Fibroblast of skin of right biceps (primary cell): Measurements from ENCODE around the gene KRT35.

ENCODE experiments used
- DNase-seq: peaks from one replicate; pipeline ENCODE4 v3.0.0-alpha.2; 2013

Gene KRT35

DNA sequence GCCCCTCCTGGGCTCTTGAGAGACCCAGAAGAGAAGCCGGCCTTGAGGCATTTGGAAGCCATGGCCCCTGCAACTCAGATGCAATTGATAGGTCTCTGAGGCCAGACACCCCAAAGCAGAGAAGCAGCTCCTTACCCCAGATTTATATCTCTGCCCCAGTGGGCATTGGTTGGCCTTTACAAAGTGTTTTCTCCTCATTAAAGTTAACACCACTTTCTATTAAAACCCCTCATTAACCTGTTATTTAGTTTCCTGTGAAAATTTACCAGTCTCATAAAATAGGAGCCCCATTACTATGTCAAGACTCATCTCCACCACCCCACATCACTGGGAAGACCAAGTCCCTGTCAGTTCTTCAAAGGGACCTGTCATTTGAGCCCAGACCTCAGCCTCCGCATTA, at the start of gene KRT35:
Gene KRT35, minus strand, starts transcription at position 116 of the 400 bp plus-strand sequence. Its CDS starts 54 bp downstream, at position 62.
- DNase-seq = no peak

DNA sequence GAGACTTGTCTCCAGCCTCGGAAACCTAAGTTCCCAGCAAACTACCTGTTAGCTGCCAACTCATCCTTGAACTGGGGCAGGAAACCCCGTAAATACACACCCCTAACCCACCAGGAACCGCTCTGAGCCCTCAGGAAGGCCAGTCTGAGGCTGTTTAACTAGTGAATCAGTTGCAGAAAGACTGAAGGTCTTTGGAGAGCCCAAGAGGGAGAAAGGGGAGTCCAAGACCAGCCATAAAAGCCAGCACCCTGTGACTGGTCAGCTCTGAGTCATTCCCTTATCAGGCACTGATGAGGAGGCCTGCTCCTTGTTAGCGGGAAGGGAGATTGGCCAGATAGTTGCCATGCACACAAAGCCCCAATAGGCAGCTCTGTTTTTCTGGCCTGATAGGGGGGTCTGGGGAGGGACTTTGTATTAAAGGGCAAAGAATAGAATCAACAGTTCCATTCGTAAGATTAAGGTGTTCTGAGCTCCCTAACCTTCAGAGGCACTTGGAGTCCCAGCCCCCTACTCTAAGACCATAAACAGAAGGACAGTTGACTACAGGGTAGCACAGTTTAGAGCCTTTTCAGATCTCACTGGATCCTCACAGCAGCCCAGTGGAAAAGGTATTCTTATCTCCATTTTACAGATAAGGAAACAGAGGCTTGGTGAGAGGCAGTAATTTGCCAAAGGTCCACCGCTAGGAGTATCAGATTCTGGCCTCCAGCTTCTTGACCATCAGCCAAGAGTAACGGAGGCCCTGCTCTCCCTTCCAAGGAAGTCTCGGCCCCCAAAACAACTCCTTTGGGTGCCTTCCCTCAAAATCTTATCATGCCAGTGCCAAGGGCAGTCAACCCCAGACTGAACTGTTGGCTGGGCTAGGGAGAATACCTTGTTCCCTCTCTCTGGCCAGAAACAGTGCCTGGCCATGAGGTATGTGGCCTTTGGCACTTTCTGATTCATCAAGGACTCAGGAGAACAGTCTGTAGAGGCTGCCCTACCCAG, 49.4 kb upstream of the KRT35 start:
- peak; percentile 77 for DNase-seq

DNA sequence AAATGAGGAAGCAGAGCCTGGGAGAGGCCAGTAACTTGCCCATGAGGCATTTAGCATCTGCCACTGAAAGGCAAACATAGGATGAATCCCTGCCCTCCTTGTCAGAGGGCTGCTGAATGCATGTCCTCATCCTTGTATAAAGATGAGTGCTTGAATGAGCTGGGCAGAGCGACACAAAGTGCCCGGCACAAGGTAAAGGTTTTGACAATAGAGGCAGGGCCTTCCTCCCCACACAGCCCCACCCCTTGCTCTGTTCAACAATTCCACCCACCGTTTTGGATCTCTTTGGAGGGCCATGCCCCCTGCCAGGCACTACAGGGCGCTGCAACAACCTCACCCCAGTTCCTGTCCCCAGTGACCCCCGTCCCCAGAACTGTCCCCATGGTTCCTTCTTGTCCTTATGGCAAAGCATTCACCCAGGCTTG, 48.6 kb upstream of the KRT35 start:
- no peak for DNase-seq

DNA sequence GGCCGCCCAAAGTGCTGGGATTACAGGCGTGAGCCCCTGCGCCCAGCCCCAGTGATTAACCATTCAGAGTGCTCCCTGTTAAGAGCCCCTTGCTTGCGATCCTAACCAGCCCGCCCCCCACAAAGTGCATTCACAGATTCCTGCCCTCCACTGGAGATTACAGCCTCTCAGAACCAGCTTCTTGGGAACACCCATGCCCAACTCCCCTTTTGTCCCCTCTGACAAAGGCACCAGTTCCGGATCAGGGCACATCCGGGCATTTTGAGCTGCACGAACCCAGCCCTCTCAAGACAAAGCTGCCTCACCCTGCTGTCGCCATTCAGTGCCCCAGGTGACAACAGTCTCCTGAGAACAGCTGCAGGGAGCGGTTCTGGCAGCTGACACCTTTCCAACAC, 48.0 kb upstream of the KRT35 start:
- DNase-seq = no peak

DNA sequence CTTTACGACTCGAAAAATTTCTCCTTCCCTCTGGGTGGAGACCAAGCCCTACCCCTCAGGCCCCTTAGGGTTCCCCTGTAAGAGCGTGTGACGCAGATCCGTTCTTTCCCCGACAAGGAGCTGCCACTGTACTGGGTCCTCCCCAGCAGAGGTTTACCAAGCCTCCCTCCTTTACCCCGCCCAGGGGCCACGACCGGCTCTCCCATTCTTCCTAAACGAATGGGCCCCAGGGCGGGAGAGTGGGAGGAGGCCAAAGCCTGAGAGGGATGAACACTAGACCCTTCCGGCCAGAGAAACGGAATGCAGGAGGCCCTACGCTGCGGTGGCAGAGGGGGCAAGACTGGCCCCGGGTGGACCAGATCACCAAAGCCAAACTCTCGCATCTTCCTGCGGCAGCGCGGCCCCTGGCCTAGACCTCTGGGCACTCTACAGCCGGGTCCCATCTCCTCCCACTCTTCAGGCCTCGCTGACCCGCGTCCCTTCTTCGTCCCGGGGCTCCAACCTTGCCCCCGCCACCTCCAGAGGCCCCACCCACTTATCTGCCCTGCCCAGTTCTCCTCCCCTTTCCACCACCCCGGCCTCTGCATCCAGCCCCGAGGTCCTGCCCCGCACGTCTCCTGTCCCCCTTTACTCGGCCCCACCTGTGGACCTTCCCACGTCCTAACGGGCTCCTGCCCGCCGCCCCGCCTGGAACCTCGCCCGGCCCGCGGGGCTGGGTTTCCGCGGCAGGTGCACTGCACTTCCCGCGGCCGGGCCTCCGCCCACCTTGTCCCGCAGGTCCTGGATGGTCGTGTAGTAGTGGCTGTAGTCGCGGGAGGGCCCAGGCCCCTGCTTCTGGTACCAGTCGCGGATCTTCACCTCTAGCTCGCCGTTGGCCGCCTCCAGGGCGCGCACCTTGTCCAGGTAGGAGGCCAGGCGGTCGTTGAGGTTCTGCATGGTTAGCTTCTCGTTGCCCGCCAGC, 46.4 kb upstream of the KRT35 start:
- DNase-seq = no peak

DNA sequence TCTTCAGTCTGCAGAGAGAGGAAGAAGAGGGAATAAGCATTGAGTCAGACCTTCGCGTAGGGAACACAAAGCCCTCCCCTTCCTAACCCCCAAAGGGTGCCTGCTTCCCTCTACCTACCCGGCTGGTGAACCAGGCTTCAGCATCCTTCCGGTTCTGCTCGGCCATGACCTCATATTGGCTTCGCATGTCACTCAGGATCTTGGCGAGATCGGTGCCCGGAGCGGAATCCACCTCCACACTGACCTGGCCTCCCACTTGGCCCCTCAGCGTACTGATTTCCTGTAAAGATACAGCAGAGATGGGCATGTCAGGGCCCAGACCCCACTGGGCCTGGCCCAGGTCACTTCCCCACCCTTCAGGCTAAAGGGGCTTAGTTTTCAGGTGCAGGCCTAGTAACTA, 43.3 kb upstream of the KRT35 start:
- no peak for DNase-seq

DNA sequence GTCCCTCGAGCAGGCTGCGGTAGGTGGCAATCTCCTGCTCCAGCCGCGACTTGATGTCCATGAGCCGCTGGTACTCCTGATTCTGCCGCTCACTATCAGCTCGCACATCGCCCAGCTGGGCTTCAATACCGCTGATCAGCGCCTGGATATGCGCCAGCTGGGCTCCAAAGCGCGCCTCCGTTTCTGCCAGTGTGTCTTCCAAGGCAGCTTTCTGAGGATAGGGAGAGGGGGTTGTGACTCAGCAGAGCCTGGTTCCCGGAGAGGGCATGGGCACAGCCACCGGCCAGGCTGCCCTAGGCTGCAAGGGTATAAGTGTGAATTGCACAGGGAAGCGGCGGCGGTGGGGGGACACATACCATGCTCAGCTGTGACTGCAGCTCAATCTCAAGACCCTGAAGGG, 42.8 kb upstream of the KRT35 start:
- no peak for DNase-seq

DNA sequence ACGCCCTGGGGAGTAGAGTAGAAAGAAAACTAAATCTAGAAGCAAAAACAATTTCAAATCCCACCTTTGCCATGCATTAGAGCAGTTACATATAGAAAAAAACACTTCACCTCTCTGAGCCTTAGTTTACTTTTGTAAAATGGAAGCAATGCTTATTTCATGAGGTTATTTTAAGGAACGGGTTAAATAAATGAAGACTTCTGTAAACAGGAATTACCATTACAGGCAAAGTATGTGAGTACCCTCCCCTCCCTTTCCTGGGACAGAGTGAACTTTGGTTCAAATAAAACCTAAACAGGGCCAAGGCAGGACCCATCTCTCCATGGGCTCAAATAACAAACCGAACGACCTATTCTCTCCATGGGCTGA, 42.3 kb upstream of the KRT35 start:
- no peak for DNase-seq

DNA sequence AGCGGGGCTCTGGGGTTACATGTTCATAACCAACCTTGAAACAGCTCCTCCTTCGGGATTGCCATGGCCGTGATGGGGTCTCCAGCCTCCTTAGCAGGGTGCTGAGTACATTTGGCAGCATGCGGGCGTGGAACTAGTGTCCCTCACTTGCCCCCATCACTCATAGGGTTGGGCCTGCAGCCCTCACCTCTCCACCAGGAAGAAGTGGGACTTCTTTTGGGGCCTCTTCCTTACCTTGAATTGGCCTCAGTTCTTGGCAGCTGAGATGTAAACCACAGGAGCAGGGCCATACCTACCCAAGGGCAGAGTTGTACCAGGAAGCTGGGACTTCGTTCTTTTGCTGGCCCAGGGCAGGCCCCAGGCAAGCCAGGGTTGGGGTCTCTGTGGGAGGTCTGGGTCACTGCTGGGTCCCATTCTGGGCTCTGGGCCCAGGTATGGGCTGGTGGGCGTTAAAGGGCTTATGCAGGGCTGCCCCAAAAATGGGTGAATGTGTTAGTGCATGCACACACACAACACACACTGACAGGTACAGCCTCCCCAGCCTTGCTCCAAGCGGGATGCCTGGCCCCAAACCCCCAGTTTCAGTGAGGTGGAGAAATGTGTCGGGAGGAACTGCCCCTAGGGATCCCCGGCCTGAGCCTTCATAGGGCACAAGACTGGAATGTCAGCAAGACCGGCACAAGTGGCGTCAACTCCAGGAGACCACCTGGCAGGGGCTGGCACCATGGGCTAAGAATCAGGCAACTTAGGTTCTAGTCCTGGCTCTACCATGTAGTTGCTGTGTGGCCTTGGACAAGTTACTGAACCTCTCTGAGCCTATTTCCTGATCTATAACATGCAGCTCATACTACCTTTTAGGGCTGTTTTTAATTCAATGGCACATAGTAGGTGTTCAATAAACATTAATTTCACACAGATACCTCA, 41.6 kb upstream of the KRT35 start:
- no peak for DNase-seq

DNA sequence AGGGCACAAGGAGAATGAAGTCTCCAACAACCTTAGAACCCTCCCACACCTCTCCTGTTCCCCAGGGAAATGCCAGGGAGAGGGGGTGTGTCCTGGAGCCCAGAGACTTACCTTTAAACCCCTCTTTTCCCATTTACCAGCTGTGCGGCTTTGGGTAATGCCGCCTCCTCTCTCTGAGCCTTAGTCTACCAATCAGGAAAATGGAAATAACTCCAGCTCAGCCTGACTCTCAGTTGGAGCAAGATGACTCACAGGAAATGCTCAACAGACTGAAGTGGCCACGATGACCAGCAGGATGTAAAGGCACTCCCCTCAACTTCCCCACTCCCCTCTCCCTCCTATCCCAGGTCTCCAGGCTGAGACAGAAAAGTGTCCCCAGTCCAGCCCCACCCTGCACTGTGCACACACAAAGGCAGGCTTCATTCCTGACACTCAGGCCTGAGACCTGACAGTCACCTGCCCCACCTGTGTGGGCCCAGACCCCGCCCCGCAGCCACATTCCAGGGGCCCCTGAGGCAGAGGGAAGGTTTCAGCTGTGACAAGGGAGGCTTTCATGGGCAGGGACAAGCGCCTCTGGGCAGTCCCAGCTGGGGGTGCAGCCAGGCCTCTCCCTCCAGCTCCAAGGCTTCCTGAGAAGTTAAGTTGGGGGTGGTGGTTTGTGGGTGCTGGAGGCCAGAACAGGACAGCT, 40.8 kb upstream of the KRT35 start:
- DNase-seq = peak; percentile 81

DNA sequence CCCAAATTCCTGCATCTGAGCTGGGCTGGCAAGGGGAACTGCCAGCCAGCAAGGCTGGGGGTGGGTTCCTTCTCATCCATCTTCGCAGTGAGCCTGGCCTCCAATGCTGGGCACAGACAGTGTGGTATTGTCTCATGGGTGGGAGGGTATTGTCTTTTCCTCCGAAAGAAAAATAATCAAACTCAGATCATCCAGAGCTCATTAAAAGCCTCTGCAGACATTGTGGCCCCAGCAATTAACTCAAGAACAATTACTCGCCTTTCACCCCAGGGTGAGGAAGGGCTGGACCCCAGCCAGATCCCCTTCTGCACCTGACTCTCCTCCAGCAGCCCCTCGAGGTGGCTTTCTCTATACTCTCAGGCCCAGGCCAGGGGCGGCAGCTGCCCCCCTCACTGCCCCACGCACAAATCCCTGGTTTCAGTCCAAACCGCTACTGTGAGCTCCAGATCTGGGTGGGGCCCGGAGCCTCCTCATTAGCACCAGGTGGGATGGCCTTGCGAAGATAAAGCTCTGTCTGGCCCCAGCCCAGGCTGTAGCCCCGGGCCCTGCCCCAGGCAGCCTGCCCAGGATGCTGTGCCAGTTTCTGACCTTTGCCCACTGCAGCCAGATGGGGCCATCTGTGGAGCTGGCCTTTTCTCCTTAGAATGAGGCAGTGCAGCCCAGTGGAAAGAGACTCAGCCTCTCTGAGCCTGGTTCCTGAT, 40.0 kb upstream of the KRT35 start:
- no peak for DNase-seq

DNA sequence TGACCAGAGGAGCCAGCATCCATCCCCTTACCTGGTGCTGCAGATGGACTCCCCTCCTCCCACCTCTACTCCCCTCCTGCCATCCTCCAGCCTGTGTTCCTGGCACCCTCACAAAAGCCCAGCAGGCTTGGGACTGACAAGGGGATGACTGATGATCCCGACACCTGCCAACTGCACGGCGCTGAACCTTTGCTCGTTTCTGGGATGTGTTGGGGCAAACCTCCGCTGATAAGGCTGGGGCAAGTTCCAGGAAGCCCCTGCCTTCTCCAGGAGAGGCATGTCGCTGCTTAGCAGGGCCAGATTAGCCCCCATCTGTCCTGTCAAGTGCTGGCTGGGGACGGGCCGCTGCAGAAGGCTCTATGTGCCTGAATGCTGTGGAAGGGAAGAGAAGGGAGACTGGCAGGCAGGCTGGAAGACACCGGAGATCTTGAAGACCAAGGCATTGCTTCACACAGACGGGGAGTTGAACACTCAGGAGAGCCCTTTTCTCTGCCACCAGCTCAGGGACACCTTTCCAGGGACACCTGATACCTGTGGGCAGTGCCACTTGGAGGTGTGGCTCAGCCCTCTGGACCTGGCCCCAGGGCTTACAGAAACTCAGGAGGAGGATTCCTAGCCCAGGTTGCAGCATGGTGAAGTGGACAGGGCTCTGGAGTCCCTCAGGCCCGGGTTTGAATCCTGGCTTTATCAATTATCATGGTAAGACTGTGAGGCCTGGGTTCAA, 38.7 kb upstream of the KRT35 start:
- DNase-seq = no peak

DNA sequence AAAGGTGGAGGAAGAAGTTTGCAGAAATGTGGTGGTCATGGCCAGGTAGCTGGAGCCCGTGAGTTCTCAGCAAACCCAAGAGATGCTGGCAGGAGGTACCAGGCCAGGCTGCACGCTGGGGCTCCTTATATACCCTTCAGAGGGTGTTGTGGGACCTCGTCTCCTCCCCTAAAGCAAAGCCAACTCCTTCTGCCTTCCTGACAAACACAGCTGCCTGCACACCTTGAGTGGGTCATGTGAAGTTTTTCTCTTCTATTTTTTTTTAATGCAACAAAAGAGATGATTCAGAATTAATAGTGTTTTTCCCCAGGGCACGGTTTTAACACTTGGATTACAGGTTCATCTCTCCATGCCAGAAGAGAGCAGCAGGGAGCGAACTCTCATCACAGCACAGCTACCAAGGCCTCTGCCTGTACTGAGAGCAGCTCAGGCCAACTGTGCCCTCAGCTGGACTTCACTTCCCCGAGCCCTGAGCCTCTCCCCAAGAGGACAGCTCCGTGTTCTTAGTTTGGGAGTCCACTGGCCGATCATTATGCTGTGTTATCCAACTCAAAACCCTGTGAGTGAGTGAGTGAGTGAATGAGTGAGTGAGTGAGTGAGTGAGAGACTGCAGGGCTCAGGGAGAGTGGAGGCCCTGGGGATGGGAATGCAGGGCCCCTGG, 38.0 kb upstream of the KRT35 start, which contains the start of gene KRT15:
Gene KRT15, minus strand, starts transcription at position 102 of the 661 bp plus-strand sequence. Its CDS starts 63 bp downstream, at position 39.
- DNase-seq = no peak

DNA sequence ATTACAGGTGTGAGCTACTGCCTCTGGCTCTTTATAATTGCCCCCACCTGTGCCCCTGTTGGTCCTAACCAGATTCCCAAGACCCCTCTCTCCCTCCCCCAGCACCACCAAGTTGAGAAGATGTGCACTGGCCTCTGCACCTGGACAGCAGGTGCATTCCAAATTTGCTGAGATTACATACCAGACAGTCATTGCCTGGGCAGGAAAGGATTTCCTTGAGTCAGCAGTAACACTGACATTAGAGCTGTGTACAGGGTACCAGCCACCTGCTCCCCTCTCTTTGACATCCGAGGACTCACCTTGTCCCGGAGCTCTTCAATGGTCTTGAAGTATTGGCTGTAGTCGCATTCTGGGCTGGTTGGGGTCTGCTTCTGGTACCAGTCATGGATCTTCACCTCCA, 37.1 kb upstream of the KRT35 start:
- no peak for DNase-seq

DNA sequence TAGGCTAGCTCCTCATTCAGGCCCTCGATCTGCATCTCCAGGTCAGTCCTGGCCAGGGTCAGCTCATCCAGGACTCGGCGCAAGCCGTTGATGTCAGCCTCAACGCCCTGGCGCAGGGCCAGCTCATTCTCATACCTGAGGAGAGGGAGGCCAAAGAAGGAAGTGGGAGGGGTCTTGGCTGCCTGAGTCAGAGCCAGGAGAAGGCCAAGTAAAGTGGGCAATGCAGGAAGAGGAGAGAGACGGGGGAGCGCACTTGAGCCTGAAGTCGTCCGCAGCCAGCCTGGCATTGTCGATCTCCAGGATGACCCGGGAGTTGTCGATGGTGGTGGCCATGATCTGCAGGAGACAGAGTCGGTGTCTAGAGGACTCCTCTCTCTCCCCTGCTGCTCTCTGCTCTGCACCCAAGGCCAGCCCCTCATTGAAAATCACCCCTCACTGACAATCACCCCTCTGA, 35.9 kb upstream of the KRT35 start:
- no peak for DNase-seq

DNA sequence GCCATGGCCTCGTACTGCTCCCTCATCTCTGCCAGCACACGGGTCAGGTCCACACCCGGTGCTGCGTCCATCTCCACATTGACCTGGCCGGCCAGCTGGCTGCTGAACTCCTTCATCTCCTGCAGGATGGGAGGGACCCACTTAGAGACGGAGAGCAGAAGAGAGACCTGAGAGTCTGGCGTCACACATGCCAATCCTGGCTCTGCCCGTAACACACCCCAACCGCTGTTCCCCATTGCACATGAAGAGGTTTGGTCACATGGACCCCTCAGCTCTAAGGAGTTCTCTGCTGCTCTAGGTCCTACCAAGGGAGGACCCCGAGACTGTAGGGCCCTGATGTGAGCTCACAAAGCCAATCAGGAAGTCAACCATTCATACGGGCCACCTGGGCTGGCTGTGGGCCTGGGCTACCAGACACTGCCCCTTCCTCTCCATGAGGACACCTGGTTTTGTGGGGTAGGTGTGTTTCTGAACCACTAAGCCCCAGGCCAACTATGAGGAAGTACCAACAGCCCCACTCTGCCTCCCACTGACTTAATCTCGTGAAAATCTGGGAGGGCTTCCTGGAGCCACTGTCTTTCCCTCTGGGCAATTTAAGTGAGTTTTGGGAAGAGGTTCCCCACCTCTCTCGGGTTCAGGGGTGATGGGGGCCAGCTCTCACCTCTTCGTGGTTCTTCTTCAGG, 35.3 kb upstream of the KRT35 start:
- no peak for DNase-seq

DNA sequence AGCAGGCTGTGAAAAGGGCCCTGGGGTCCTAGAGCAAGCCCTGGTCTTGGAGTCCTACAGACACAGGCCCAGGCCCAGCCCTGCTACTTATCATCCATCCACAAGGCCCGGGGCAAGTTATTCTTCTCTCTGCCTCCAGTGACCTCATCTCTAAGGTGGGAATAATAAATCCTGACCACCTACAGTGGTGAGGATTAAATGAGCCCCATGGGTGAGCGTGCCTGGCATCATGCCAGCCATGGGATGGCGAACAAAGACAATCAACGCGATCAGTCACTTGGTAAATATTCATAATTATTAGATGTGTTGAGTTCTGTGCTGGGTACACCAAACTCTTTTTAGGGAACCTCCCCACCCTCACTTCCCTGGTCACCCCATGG, 32.2 kb upstream of the KRT35 start:
- no peak for DNase-seq

DNA sequence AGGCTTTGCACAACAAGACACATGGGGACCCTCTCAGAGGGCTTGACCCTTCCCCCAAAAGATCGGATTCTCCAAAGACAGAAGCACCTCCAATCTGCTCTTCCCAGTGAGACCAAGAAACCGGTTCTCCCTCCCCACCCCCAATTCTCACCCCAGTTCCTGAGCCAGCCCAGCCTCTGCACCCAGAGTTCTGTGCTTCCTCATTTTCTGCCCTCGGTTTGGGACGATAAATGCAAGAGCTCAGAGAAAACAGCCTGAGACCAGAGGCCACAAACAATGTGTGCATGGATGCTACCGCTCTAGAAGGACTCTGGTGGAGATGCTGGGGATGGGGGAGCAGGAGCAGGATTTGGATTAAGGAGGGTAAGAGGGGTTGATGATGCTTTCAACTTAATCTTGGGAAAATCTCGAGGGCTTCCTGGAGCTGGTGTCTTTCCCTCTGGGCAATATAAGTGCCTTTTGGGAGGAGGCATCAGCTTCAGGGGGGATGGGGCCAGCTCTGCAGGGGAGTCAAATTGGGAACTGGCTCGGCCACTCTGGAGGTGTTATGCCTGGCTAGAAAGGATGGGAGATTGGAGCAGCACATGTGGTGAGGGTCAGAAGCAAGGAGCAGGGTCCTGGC, 31.7 kb upstream of the KRT35 start:
- DNase-seq = no peak

DNA sequence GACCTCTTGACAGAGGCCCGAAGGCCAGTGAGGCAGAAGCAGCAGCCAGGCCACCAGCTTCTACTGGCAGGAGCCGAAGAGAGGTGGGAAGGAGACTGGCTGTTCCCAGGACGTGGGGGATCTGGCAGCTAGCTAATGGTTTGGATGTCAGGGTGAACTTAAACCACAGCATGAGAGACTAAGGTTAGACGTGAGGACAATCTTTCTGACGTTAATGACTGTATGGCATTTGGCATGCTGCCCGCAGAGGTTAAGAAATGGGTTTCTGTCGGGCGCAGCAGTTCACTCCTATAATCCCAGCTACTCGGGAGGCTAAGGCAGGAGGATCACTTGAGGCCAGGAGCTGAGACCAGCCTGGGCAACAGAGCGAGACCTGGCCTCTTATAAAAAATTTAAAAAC, 30.8 kb upstream of the KRT35 start:
- no peak for DNase-seq
